ENCODE measurements around the gene SPOPL. TPM values are rescaled to one million over a fixed set of nuclear protein-coding genes. Genes with fewer than 3 reads are reported as not detected.
A peak's percentile ranks its signal among the peaks of the same experiment; 100 is the strongest.

Gene SPOPL
- total and polyA plus RNA-seq, 9 of the 15 experiments (the other 6 are each of a cell fraction or from before 2014, with no cell fraction given): 0.53 to 6.1 (median 4.1) TPM

DNA sequence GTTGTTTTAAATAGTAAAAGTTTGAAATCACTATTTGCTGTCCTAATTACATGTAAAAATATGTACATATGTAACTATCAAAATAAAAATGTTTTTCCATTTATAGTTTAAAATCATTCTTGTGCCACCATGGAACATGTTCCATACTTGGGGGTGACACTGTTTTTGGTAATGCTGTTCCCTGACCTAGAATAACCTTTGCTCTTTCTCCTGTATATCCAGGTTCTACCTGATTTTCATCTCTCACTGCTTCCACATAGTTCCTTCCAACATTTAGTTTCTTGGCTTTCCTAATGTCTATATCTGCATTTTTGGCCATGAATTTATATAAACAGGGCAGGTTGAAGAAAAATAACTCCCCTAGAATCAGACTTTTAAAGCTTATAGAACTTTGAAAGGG is 2.5 kb downstream of the SPOPL start:
- peaks cover 4% of the 10 kb centered on the region; the same call in 1 of the 2 replicates for H4K20me1 ChIP-seq (replicated peaks; ENCODE audit: control insufficient read depth, insufficient read depth, low read length)
- no peaks in the 10 kb centered on the region for H3K27me3 ChIP-seq (ENCODE audit: control insufficient read depth in 2 of 2, insufficient read depth in 2 of 2, low read length in 2 of 2)
- in situ Hi-C loops (cut with MboI) (no loop called here), intact Hi-C loops (cut with micrococcal nuclease) (no loop called here)
- CTCF ChIA-PET (ENCODE audit: low intra/inter-chr PET ratio): no interaction called here
- H3K4me2 ChIP-seq (ENCODE audit: insufficient read depth, low read length): no peak overlapping the region; the same call in 1 of the 2 replicates
- DNase-seq (ENCODE audit: extremely low read depth in 1 of 4, low spot score in 3 of 4) (no peak), FAIRE-seq (no peak), ATAC-seq (no peak)
- H3K79me2 ChIP-seq (ENCODE audit: control insufficient read depth, insufficient read depth, low read length): peaks cover 80% of the 10 kb centered on the region
- POLR2A ChIA-PET: interaction anchor here (0.8 to 1.1 kb wide), 5 partner anchors 12 to 123 kb away, joined by 3 read pairs; no protein-coding TSS in a partner anchor
- peaks cover 6 to 37% of the 10 kb centered on the region in 2 experiments; a peak in 4 of 5 replicates for H3K4me1 ChIP-seq (replicated peaks in 1 of 2; ENCODE audit: control insufficient read depth in 2 of 2, insufficient read depth in 2 of 2, low read length in 2 of 2)
- no peak overlapping the region for H3K27ac ChIP-seq (ENCODE audit: extremely low read depth, low read depth, low read length)
- H3K4me3 ChIP-seq: peak overlapping the region; percentile 67; the same call in 1 of the 2 replicates
- no peaks in the 10 kb centered on the region for H3K36me3 ChIP-seq (ENCODE audit: control insufficient read depth, insufficient read depth, low read length)
- no TSS peak for BruUV-seq (replicated peaks)
- no peaks in the 10 kb centered on the region for H3K9me1 ChIP-seq (ENCODE audit: control insufficient read depth, insufficient read depth, low read length)
- no peak overlapping the region for H2AFZ ChIP-seq (ENCODE audit: low read depth, low read length)
- H3K9ac ChIP-seq (ENCODE audit: insufficient read depth in 1 of 2, low read depth in 2 of 2, low read length in 2 of 2): peak overlapping the region in 1 of 2 experiments; percentile 81; a peak in 1 of 4 replicates
- no peaks in the 10 kb centered on the region for H3K9me3 ChIP-seq (replicated peaks; ENCODE audit: control insufficient read depth, insufficient read depth, low read depth, low read length)
- no peak for TF ChIP-seq TCF7 (IDR thresholded peaks at IDR 0.05; ENCODE audit: borderline replicate concordance)
- TF ChIP-seq ZNF212 (CRISPR knock-in tag; IDR thresholded peaks at IDR 0.05): no peak
- TF ChIP-seq, protein P1, sequence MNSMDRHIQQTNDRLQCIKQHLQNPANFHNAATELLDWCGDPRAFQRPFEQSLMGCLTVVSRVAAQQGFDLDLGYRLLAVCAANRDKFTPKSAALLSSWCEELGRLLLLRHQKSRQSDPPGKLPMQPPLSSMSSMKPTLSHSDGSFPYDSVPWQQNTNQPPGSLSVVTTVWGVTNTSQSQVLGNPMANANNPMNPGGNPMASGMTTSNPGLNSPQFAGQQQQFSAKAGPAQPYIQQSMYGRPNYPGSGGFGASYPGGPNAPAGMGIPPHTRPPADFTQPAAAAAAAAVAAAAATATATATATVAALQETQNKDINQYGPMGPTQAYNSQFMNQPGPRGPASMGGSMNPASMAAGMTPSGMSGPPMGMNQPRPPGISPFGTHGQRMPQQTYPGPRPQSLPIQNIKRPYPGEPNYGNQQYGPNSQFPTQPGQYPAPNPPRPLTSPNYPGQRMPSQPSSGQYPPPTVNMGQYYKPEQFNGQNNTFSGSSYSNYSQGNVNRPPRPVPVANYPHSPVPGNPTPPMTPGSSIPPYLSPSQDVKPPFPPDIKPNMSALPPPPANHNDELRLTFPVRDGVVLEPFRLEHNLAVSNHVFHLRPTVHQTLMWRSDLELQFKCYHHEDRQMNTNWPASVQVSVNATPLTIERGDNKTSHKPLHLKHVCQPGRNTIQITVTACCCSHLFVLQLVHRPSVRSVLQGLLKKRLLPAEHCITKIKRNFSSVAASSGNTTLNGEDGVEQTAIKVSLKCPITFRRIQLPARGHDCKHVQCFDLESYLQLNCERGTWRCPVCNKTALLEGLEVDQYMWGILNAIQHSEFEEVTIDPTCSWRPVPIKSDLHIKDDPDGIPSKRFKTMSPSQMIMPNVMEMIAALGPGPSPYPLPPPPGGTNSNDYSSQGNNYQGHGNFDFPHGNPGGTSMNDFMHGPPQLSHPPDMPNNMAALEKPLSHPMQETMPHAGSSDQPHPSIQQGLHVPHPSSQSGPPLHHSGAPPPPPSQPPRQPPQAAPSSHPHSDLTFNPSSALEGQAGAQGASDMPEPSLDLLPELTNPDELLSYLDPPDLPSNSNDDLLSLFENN (IDR thresholded peaks at IDR 0.05; ENCODE audit: low read depth in 2 of 2, low read length in 2 of 2): no peak
- TF ChIP-seq, protein P2, sequence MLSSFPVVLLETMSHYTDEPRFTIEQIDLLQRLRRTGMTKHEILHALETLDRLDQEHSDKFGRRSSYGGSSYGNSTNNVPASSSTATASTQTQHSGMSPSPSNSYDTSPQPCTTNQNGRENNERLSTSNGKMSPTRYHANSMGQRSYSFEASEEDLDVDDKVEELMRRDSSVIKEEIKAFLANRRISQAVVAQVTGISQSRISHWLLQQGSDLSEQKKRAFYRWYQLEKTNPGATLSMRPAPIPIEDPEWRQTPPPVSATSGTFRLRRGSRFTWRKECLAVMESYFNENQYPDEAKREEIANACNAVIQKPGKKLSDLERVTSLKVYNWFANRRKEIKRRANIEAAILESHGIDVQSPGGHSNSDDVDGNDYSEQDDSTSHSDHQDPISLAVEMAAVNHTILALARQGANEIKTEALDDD (IDR thresholded peaks at IDR 0.05): no peak
- TF ChIP-seq SMARCB1 (IDR thresholded peaks at IDR 0.05; ENCODE audit: insufficient read length, low read depth): no peak
- TF ChIP-seq ZNF165 (CRISPR knock-in tag; IDR thresholded peaks at IDR 0.05; ENCODE audit: borderline replicate concordance): no peak
- TF ChIP-seq NFYB (IDR thresholded peaks at IDR 0.05; ENCODE audit: extremely low read depth, insufficient read length): no peak
- TF ChIP-seq, protein P3, sequence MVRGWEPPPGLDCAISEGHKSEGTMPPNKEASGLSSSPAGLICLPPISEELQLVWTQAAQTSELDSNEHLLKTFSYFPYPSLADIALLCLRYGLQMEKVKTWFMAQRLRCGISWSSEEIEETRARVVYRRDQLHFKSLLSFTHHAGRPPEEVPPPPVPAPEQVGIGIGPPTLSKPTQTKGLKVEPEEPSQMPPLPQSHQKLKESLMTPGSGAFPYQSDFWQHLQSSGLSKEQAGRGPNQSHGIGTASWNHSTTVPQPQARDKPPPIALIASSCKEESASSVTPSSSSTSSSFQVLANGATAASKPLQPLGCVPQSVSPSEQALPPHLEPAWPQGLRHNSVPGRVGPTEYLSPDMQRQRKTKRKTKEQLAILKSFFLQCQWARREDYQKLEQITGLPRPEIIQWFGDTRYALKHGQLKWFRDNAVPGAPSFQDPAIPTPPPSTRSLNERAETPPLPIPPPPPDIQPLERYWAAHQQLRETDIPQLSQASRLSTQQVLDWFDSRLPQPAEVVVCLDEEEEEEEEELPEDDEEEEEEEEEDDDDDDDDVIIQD (CRISPR knock-in tag; IDR thresholded peaks at IDR 0.05): no peak
- no peak for TF ChIP-seq EWSR1 (IDR thresholded peaks at IDR 0.05; ENCODE audit: borderline replicate concordance, low read depth, partially characterized antibody)
- TF ChIP-seq POU5F1 (IDR thresholded peaks at IDR 0.05; ENCODE audit: borderline replicate concordance, low read depth, low read length, partially characterized antibody): no peak
- TF ChIP-seq, protein P4, sequence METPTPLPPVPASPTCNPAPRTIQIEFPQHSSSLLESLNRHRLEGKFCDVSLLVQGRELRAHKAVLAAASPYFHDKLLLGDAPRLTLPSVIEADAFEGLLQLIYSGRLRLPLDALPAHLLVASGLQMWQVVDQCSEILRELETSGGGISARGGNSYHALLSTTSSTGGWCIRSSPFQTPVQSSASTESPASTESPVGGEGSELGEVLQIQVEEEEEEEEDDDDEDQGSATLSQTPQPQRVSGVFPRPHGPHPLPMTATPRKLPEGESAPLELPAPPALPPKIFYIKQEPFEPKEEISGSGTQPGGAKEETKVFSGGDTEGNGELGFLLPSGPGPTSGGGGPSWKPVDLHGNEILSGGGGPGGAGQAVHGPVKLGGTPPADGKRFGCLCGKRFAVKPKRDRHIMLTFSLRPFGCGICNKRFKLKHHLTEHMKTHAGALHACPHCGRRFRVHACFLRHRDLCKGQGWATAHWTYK (CRISPR knock-in tag; IDR thresholded peaks at IDR 0.05): no peak
- TF ChIP-seq, protein P5, sequence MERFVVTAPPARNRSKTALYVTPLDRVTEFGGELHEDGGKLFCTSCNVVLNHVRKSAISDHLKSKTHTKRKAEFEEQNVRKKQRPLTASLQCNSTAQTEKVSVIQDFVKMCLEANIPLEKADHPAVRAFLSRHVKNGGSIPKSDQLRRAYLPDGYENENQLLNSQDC (CRISPR knock-in tag; IDR thresholded peaks at IDR 0.05): no peak
- TF ChIP-seq CHD1 (IDR thresholded peaks at IDR 0.05; ENCODE audit: low read length): no peak
- TF ChIP-seq CREBBP (IDR thresholded peaks at IDR 0.05; ENCODE audit: low read depth, low read length): no peak
- TF ChIP-seq RBM22 (IDR thresholded peaks at IDR 0.05; ENCODE audit: low read depth, low read length, poor library complexity, severe bottlenecking): no peak
